ENCODE measurements around the gene RAB13. TPM values are rescaled to one million over a fixed set of nuclear protein-coding genes. Genes with fewer than 3 reads are reported as not detected.

The RAB13 gene
- total and polyA plus RNA-seq, 2 of the 4 experiments (the other 2 are of a cell fraction), result 42.3 to 249 TPM

DNA sequence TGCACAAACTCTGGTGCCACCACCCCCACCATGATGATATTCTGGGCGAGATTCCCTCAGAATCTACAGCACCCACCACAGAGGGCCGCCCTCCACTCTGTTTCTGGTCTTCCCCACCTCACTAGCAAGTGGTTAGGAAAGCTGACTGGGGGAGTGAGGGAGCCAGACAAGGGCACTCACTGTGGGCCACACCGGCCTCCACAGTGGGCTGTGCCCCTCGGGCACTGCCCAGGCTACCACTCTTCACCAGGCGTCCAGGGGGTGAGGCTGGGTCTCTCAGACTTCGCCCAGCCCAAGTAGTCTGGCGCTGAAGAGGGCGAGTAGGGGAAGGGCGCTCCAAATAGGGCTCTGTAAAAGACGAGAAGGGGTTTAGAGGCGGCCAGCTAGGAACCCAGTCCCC, 52.2 kb downstream of the RAB13 start:
- H3K23ac ChIP-seq (ENCODE audit: low read depth, low read length), result no peak overlapping the region
- 100% methylated on average over 5 of the region's 11 CpGs; no CpG with 5 or more reads in 1 of the 2 experiments for WGBS, 2 experiments (ENCODE audit: extremely low coverage in 2 of 2, insufficient read length in 1 of 2)
- peaks cover 3% of the 10 kb centered on the region for H3K4me1 ChIP-seq (ENCODE audit: control insufficient read depth, insufficient read depth, low read length)
- no peak overlapping the region for H3K4me3 ChIP-seq (ENCODE audit: insufficient read depth, low read depth, low read length)
- in situ Hi-C loops (cut with MboI; ENCODE audit: low sequenced_read_pairs), result no loop called here
- dilution Hi-C loops (cut with HindIII; ENCODE audit: low sequenced_read_pairs, unreplicated experiment), result no loop called here
- H3K9me3 ChIP-seq (ENCODE audit: control insufficient read depth, insufficient read depth, low read length), result no peaks in the 10 kb centered on the region
- no peak overlapping the region for H4K8ac ChIP-seq (ENCODE audit: low read depth in 2 of 2, low read length in 2 of 2)
- H3K4me2 ChIP-seq (ENCODE audit: low read depth, low read length), result no peak overlapping the region
- H2BK15ac ChIP-seq (ENCODE audit: low read depth, low read length), result no peak overlapping the region
- H4K5ac ChIP-seq (ENCODE audit: low read depth, low read length), result no peak overlapping the region
- no peak overlapping the region for H3K4ac ChIP-seq (ENCODE audit: low read depth, low read length)
- ATAC-seq (ENCODE audit: low read depth) (no peak), DNase-seq (no peak)
- no peak overlapping the region for H4K91ac ChIP-seq (ENCODE audit: insufficient read depth, low read depth, low read length)
- no peak overlapping the region for H2BK5ac ChIP-seq (ENCODE audit: low read depth, low read length, poor library complexity, severe bottlenecking)
- BruUV-seq (replicated peaks), result no TSS peak
- no peak overlapping the region for H3K56ac ChIP-seq (ENCODE audit: extremely low read depth, insufficient read depth, low read length)
- peaks cover 66% of the 10 kb centered on the region for H3K36me3 ChIP-seq (ENCODE audit: control insufficient read depth, insufficient read depth, low read length)
- no peak for TF ChIP-seq POLR2A (IDR thresholded peaks at IDR 0.05; ENCODE audit: low read depth, low read length)
- no peak for TF ChIP-seq BHLHE40 (IDR thresholded peaks at IDR 0.05; ENCODE audit: low read depth, low read length)
- no peak for TF ChIP-seq CHD1 (IDR thresholded peaks at IDR 0.05; ENCODE audit: low read depth, low read length)
- TF ChIP-seq MAFK (IDR thresholded peaks at IDR 0.05; ENCODE audit: low read depth, low read length), result no peak
- no peak for TF ChIP-seq RFX5 (IDR thresholded peaks at IDR 0.05; ENCODE audit: low read depth, low read length)
- TF ChIP-seq, protein P1, sequence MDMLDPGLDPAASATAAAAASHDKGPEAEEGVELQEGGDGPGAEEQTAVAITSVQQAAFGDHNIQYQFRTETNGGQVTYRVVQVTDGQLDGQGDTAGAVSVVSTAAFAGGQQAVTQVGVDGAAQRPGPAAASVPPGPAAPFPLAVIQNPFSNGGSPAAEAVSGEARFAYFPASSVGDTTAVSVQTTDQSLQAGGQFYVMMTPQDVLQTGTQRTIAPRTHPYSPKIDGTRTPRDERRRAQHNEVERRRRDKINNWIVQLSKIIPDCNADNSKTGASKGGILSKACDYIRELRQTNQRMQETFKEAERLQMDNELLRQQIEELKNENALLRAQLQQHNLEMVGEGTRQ (IDR thresholded peaks at IDR 0.05; ENCODE audit: low read depth, low read length), result no peak
- TF ChIP-seq, protein P2, sequence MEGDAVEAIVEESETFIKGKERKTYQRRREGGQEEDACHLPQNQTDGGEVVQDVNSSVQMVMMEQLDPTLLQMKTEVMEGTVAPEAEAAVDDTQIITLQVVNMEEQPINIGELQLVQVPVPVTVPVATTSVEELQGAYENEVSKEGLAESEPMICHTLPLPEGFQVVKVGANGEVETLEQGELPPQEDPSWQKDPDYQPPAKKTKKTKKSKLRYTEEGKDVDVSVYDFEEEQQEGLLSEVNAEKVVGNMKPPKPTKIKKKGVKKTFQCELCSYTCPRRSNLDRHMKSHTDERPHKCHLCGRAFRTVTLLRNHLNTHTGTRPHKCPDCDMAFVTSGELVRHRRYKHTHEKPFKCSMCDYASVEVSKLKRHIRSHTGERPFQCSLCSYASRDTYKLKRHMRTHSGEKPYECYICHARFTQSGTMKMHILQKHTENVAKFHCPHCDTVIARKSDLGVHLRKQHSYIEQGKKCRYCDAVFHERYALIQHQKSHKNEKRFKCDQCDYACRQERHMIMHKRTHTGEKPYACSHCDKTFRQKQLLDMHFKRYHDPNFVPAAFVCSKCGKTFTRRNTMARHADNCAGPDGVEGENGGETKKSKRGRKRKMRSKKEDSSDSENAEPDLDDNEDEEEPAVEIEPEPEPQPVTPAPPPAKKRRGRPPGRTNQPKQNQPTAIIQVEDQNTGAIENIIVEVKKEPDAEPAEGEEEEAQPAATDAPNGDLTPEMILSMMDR (conservative IDR thresholded peaks at IDR 0.05; ENCODE audit: low read depth, low read length), result no peak
- no peak for TF ChIP-seq FOS (IDR thresholded peaks at IDR 0.05; ENCODE audit: low read depth, low read length)
- TF ChIP-seq MXI1 (IDR thresholded peaks at IDR 0.05; ENCODE audit: borderline replicate concordance, low read depth, low read length), result no peak
- TF ChIP-seq NFE2L2 (IDR thresholded peaks at IDR 0.05; ENCODE audit: low read depth, low read length), result no peak
- H4K20me1 ChIP-seq (ENCODE audit: insufficient read depth, low read length), result peaks cover 4% of the 10 kb centered on the region; the same call in 1 of the 2 replicates
- no peak overlapping the region for H3K9ac ChIP-seq (ENCODE audit: low read depth, low read length)
- H3K18ac ChIP-seq (ENCODE audit: low read depth, low read length), result no peak overlapping the region
- H2BK20ac ChIP-seq (ENCODE audit: low read depth, low read length), result no peak overlapping the region
- H3K27me3 ChIP-seq (ENCODE audit: control insufficient read depth, insufficient read depth, low read length), result no peaks in the 10 kb centered on the region
- H2AFZ ChIP-seq (replicated peaks; ENCODE audit: low read length, poor library complexity), result no peak overlapping the region
- H2AK9ac ChIP-seq (replicated peaks; ENCODE audit: low read depth, low read length, poor library complexity), result peak overlapping the region; percentile 16
- intact Hi-C loops (cut with micrococcal nuclease), result no loop called here
- H2AK5ac ChIP-seq (ENCODE audit: low read depth, low read length), result no peak overlapping the region
- POLR2A ChIA-PET (ENCODE audit: unreplicated experiment), result no interaction called here
- CTCF ChIA-PET, result no interaction called here
- no peak overlapping the region for H3K27ac ChIP-seq (ENCODE audit: insufficient read depth, low read length)
- H3K14ac ChIP-seq (replicated peaks; ENCODE audit: low read depth, low read length), result no peak overlapping the region
- H3K9me1 ChIP-seq (ENCODE audit: insufficient read depth, low read length), result peaks cover 6% of the 10 kb centered on the region
- H3K79me1 ChIP-seq (ENCODE audit: low read depth in 1 of 2, low read length in 2 of 2), result peaks cover 0 to 5% of the 10 kb centered on the region in 2 experiments; a peak in 2 of 4 replicates
- H2BK120ac ChIP-seq (ENCODE audit: low read depth, low read length), result no peak overlapping the region
